Left forelimb (tissue), 1 donor: Measurements from ENCODE around the gene CXCL5.
"Not testable (repeated sequence)": the region's sequence is repeated elsewhere in the genome, so short reads cannot be mapped to it uniquely, and the experiment has no call there.

Source experiments
- DNase-seq: peaks from one replicate; pipeline ENCODE4 v3.0.0-alpha.2; 2018; ENCODE audit warnings: low spot score

CXCL5 gene

DNA sequence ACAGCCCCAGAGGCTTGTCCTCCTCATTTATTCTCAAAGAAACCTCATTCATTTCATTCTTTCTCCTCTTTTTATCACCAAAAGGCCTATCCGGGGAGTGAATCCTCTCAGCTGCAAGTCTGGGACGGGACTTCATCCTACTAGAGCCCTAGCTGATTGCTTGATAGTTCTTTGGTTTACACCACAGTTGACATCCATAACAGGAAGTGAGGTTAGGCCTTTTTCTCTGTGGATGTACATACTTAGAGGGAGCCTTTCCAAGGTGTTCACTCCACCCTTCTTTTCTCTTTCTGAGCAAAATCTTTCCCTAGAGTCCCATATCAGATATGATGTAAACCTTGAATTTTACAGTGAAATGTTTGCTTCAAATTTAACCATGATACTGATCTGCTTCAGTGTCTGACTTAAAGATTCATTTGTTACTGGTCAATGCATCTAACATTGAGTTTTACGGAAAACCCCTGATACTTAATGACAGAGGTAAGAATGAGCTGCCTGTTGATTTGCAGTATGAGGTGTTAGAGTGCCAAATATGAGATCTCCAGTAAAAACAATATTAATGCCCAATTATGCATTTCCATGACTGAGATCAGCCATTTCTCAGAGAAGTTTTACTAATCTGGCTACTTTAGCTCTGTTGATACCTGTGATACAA, 16.8 kb upstream of the CXCL5 start:
- no peak for DNase-seq

DNA sequence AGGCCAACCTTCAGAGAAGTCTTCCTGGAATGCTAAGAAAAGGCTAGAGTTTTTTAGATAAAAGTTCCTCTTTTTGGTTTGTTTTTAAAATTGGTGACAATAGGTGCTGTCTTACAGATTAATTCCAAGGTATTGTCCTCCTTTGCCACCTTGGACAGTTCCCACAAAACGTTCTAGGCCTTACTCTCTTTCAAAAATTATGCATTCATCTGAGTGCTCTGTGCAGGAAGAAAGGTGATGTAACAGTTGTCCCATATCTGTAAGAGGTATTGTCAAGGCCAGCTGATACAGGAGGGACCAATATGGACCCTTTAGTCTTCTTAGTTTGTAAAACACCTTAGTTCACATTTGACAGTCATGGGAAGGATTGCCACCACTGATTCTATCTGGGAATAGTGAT, 15.9 kb upstream of the CXCL5 start:
- DNase-seq: no peak

DNA sequence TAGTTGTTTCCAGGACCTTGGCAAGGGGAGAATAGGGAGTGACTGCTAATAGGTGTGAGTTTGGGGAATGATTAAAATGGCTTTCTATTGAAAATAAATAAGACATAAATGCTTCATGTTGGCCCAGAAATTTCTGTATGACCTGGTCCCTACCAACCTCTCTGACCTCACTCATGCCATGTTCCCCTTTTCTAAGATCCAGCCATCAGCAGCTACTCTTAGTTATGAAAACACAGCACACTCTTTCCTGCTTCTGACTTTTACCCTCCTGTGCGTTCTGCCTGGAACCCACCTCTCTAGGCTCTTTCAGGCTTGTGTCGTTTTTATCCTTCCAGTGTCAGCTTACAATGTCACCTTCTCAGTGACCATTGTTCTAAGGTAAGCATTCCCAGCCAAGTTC, 14.8 kb upstream of the CXCL5 start:
- no peak for DNase-seq

DNA sequence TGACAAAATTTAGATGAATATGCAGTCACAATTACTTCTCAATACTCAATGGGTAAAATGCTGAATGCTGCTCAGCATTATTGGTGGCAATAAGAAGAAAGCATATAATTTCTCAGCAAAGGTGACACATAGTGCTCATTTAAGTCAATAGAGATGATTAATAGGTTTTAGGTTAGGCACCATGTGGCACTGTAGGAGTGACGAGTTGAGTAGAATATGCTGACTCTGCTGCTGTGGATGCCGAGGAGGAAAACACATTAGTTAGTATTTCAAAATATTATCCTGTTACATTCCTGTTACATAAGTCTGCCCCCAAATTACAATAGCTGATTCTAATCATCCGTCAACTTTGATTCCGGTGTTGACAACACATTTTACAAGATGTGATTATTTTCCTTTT, 13.7 kb upstream of the CXCL5 start:
- DNase-seq: no peak

DNA sequence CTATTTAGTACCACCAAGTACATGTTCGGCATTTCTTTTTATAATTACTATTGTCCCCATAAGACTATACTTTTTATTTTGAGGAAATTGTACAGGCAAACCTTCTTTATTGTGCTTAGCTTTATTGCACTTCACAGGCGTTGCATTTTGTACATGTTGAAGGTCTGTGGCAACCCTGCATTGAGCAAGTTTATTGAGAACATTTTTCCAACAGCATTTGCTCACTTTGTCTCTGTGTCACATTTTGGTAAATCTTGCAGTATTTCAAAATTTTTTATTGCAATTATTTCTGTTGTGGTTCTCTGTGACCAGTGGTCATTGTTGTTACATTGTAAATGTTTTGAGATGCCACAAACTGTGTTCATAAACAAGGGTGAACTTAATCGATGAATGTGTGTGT, 10.8 kb upstream of the CXCL5 start:
- DNase-seq: no peak

DNA sequence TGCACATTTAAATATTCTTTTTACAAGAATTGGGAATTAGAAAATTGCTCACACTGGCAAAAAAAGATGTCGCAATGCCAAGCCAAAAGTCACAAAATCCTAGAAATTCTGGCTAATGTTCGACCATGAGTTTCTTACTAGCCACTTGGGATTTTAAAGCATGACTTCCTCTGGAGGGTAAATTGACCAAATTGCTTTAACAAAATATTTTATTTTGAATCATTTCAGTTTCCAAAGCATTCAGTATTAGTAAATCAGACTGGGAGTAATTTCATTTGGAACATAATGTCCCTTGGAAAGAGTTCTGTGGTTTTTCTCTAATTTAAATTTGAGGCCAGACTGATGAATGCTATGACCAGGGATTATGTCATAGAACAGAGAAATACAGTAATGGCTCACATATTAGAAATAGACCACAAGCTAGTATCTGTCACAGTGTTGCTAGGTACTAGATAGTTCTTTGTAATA, 7.6 kb upstream of the CXCL5 start:
- no peak for DNase-seq

DNA sequence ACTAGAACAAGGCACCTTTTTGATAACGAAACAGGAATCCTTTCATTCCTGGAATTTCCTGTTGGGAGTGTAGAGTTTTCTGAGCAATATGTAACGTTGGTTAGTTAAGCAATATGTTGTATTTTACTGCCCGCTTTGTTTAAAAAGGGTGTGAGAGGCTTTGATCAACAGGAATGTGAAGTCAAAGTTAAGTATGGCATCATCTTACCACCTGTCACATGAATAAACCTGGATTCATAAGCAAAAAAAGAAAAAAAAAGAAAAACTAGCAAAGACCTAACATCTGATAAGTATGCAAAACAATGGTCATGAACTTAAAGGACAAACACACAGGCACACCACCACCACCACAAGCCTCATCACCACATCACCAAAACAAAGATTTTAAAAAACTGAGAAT, 7.1 kb upstream of the CXCL5 start:
- DNase-seq: no peak

DNA sequence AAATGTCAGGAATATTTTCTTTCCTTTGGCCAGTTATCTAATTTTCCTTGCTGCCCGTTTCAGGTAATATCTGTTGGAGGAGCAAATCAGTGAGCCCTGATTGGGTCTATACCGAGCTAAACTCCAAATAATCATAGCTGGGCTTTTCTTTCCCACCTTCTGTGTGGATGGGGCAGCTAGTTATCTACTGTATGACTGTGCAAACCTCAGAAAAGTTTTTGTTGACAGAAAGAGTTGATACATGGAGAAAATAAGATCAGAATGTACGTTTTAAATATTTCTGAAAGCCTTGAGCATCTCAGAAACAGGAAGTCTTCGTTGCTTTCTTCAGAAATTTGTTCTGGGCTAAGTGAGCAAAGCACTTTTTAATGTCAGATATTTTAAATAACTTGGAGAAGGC, 6.2 kb upstream of the CXCL5 start:
- no peak for DNase-seq

DNA sequence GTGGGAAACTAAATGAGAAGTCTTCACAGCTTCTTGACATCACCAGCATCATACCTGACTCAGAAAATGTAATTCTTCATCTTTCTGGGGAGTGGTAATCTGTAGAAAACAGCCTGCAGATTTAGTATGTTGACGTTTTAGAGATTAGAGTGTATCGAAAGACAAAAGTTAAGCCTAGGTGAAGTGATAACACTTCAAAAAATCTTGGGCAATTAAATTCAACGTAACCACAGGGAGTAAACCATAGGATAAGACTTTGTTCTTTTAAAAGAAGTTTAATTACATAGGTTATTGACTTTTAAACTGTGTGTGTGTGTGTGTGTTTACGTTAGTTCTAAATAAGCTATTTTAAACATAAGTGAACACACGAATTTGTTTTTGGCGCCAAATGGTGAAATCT, 1.8 kb upstream of the CXCL5 start:
- DNase-seq: no peak

DNA sequence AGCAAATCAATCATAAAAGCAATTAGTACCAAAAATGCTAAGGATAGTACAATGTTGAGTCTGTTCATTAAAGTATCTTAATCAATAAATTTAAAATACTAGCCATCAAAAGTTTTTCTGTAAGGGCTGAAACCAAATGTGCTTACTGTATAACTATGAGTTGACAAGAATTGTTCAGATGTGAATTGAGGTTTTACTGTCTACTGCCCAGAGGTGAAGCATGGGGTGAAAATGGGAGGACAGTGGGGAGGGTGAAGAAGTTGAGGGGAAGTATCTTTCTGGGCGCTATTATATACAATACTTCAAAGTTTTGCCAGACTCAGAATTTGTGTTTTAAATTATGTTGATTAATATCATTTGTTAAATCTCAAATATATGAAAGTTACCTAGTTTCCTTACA, 6.4 kb downstream of the CXCL5 start:
- DNase-seq: no peak

DNA sequence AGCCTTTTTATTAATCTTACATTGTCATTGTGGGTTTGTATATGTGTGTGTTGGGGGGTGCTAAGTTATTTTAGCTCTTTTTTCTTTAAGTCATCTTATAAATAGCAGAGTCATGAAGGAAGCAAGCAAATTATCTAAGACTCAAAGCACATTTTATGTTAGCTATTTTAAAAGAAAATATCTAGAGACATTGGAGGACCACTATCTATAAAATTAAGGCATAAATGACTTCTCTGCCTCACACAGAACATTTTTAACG, 6.8 kb downstream of the CXCL5 start:
- DNase-seq: no peak

DNA sequence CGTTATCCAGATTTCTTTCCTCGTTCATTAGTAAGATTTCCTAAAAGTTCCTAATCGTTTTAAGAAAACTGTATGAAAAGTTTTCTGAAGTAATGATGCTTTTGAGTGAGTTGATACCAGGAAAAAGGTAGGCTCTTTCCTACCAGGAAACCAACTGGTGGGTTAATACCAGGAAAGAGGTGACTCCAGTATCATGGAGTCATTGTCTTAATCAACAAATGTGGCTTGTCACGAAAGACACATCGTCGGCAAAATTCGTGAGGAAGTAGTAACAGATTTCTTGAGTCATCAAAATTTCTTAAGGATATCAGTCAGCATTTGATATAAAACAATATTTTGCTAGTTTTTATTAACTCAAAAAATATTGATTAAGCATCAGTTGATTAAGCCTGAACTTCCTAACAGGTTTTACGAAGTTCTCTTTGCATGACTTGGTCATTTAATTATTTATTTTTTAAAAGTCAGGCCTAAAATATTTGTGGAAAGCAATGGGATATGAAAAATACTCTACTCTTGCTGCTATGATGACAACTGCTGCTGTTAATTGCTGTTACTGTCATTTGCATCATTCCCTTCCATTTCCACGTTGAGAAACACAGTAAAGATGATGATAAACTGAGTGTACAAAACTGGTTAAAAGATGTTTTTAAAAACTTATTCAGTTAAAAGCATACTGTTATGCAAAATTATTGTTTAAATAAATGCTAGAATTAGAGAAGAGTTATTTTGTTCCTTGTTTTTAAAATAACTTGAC, 7.3 kb downstream of the CXCL5 start:
- DNase-seq: no peak

DNA sequence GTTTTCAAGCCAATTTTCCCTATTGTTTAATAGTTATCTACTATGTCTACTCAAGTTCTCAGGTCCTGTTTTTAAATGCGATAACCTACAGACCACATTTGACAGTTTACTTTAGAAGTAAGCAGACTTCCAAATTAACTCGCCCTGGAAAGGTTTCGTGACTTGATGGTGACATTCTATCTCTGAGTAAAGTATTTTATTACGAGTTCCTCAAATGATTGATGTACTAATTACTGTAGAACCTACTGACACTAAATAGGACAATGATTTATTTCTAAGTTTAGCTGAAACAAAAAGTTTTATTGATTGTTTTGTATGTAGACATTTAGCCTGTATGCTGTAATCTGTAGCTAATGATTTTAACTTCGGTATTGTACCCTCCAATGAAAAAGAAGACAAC, 8.5 kb downstream of the CXCL5 start:
- no peak for DNase-seq

DNA sequence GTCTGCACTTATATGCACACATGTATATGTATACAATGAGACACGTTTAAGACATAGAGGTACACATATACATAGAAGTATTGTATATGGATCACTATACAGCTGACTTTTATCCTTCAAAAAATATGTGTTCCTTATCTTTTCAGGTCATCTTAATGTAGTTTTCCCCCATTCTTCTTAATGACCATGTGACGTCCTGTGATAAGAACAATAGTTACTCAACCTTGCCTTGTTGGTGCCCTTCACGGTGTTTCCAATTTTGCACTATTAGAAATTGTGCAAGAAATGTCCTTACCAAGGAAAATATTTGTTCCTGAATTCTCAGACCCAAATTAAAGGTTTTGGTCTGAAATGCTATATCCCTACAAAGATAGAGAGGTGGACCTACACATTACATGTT, 9.4 kb downstream of the CXCL5 start:
- no peak for DNase-seq

DNA sequence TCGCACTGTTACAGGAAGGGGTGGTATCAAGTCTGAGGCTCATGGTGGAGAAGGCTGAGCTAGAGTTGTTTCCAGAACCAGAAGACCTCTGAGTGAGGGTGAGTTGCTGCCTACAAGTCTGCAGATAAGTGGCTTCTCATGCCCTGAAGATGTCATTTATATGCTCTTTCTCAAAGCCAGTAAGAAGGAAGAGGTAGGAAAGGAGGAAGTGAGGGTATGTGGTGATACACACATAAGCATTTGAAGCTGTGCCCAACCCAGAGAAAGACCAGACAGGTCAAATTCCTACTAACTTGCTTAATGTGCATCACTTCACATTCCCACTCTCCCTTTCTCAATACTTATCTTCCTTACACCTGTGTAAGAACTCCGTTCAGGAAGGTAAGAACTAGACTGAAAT, 10.4 kb downstream of the CXCL5 start, which contains the start of gene PPBP:
Gene PPBP, minus strand, starts transcription at position 130 of the 400 bp plus-strand sequence. Its CDS starts 87 bp downstream, at position 43.
- DNase-seq: no peak

DNA sequence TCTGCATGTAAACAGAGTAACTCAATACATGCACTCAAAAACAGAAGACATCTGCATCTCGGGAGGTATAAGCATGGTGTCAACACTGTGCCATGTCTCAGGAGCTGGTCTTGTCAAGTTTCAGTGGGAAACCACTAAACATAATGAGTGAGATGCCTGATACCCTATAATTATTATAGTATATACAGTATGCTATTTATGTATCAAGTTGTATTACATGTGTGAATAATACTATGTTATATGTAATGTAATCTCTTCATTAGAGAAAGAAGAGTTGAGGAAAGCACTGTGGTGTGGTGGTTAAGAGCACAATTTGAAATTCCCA, 13.0 kb downstream of the CXCL5 start:
- DNase-seq: no peak

DNA sequence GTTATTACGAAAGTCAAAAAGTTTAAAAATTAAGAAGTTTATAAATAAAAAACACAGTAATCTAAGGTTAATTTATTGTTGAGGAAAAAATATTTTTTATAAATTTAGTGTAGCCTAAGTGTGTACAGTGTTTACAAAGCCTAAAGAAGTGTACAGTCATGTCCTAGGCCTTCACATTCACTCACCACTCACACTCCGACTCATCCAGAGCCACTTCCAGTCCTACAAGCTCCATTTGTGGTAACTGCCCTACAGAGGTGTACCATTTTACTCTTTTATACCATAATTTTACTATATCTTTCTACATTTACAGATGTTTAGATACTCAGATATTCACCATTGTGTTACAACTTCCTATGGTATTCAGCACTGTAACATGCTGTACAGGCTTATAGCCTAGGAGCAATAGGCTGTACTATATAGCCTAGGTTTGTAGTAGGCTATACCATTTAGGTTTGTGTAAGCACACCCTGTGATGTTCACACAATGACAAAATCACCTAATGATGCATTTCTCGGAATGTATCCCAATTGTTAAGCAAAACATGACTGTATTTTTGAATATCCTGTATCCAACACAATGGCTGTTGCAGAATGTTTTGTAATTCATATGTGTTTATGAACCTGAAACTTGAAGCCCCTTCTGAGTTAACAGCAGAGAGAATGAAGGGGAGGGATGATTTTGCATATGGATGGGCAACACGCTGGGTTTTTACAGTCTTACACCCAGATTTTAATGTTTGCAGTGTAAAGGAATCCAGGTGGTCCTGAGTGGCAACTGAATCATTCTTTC, 13.5 kb downstream of the CXCL5 start:
- no peak for DNase-seq

DNA sequence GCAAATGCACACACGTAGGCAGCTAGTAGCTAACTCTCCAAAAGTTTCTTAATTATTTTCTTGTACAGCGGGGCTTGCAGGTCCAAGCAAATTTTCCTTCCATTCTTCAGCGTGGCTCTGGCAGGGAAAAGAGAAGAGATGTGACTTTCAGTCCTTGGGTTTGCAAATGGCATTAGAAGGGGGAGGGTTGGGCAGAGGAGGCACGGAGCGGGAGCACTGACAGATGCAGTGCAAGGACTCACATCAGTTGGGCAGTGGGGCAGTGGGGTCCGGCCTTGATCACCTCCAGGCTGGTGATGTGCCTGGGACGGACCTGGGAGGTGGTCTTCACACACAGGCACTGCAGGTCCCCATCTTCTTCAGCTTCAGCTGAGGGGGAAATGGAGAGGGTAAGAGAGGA, 17.3 kb downstream of the CXCL5 start:
- not testable (repeated sequence) for DNase-seq

DNA sequence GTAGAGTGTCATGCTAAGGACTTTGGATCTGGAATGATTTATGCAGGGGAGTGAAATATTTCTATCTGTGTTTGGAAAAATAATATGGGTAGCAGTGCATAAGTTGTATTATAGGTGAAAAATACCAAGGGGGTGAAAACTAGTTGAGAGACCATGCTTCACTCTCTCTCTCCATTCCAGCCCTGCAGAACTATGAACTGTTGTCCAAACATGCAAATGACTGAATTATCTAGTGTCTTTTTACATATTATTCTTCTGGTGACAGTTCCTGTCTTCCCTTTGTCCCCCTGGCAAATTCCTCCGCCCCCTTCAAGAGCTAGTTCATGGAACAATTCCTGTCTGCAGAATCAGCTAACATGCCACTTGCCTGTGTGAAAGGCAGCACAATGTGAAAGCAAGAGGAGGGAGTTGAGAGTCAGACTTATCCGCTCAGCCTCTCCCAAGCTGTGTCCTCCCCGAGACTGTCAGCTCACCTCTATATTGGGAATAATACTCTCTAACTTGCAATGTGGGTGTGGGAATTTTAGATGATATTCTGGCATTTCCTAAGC, 19.0 kb downstream of the CXCL5 start:
- DNase-seq: no peak

DNA sequence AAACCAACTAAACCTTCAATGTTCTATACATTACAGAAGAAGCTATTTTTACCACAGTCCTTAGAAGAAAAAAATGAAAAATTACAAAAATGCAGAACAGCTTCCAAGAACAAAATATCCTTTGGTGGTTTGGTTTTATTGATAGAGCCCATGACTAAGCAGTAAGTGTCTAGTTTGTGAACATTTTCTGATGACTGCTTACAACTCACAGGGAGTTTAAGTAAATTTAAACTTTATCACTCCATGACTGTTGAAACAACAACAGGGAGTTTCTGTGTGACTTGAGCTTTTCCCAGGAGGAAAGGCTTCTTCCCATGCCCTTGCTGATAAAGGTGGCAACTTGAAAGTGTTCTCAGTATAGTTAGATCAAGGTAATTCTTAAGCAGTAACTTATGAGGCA, 19.6 kb downstream of the CXCL5 start:
- no peak for DNase-seq

DNA sequence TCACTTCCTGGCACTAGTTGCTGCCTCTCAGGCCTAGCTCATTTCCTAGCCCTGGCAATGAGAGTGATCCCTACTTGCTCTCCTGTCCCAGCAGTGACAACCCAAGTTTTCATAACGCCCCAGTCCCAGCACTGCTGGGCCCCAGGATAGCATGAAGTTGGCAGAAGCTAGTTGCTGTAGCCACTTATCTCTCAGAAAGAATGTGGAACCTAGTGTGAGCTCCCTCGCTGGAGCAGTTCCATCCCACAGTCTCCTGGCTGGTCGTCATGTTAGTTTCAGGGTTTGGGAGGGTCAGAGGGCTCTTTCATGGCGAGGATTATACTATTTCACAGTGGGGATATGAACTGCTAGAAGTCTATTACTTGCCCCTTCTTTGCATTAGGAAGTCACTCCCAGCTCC, 21.8 kb downstream of the CXCL5 start:
- no peak for DNase-seq

DNA sequence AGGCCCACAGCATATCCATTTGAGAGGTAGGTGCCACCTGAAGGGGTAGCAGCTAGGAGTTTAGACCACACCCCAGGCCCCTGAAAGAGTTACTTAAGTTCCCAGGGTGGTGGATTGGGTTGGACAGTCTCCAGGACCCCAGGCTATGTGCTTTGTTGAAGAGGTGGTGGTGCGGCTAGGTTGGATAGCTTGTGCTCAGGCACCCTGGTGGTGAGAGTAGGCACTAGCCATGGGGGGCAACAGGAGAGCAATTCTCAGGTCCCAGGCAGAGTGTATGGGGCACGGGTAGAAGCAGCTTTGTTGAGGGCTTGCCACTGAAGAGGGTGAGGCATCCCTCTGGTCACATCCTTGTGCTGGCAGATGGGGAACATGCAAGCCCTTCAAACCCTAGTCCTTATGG, 22.3 kb downstream of the CXCL5 start:
- DNase-seq: no peak

DNA sequence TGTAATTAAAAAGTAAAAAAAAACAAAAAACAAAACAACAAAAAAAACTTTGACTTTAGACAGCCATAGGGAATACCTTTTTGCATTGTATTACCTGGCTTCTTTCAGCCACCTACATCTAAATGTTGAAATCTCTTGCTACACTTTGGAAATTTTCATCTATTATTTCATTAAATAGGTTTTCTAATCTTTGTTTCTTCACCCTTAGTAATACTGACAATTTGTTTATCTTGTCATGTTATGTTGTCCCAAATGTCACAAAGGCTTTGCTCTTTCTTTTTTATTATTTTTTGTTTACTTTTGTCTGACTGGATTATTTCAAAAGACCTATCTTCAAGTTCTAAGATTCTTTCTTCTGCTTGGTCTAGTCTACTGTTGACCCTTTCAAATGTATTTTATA, 24.1 kb downstream of the CXCL5 start:
- no peak for DNase-seq
